ENCODE results near the gene NOXRED1. TPM values are rescaled to one million over a fixed set of nuclear protein-coding genes. Genes with fewer than 3 reads are reported as not detected.
A peak's percentile ranks its signal among the peaks of the same experiment; 100 is the strongest.

NOXRED1 gene
- total and polyA plus RNA-seq, 11 donors: 0.15 to 0.32 (median 0.28) TPM; not detected in 7

DNA sequence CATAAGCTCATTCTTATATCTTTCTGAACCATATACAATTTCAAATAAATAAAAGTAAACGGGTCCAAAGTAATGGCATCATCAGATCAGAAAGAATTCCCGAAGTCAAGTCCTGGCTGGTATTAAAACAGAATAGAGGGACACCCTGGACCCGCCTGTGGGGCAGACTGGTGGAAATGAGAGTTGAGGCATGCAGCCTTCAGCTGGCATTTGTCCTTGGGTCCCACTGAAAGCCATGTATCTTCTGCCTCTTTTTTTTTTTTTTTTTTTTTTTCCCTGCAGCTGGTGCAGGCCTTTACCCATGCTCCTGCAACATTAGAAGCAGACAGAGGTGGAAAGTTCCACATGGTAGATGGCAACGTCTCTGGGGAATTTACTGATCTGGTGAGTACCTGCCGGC, 44.5 kb upstream of the NOXRED1 start:
- 92 to 94% (median 92%) methylated on average over 5 of the region's 5 CpGs for WGBS, 4 donors
- Histone ChIP-seq H3K36me3 (peaks cover 11 to 77% (median 72%) of the 10 kb centered on the region in 9 donors), H3K4me3 (no peak overlapping the region), H3K9me3 (no peaks in the 10 kb centered on the region), H3K4me1 (no peaks in the 10 kb centered on the region), H3K27me3 (no peaks in the 10 kb centered on the region), H3K27ac (no peak overlapping the region)
- TF ChIP-seq, protein P1, sequence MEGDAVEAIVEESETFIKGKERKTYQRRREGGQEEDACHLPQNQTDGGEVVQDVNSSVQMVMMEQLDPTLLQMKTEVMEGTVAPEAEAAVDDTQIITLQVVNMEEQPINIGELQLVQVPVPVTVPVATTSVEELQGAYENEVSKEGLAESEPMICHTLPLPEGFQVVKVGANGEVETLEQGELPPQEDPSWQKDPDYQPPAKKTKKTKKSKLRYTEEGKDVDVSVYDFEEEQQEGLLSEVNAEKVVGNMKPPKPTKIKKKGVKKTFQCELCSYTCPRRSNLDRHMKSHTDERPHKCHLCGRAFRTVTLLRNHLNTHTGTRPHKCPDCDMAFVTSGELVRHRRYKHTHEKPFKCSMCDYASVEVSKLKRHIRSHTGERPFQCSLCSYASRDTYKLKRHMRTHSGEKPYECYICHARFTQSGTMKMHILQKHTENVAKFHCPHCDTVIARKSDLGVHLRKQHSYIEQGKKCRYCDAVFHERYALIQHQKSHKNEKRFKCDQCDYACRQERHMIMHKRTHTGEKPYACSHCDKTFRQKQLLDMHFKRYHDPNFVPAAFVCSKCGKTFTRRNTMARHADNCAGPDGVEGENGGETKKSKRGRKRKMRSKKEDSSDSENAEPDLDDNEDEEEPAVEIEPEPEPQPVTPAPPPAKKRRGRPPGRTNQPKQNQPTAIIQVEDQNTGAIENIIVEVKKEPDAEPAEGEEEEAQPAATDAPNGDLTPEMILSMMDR (IDR thresholded peaks at IDR 0.05): no peak
- no peak for TF ChIP-seq POLR2A (IDR thresholded peaks at IDR 0.05)
- DNase-seq (no peak), ATAC-seq (no peak)
- intact Hi-C loops (cut with DNase I): loop anchor here in 1 of 10 donors (10.0 kb wide), 1 partner anchor 237 kb away; the partner anchor contains the start of genes ALKBH1 and SLIRP

DNA sequence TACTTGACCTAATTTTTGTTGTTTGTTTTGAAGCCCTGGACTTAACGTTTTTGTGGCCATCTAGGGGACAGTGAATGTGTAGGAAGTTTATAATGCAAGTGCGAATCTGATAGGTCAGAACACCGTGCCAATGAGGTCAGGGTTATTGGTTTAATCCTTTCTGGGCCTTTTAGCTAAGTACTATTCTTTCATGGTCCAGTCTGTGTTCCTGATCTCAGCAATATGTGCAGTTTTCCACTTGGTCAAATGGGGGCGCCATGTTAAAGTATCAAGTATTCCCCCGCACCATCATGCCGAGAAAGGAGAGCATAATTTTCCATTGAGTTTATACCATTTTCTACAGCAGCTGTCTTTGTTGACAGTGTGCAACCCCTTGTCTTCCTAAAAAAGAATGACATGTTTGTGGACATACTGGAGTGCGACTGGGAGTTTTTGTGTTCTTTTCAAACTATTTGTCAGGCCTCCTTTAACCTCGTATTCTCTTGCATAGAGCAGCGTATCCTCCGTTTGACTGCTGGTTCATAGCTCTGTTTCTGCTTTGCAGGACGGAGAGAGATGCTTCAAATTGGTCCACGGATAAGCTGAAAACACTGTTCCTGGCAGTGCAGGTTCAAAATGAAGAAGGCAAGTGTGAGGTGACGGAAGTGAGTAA, 35.9 kb upstream of the NOXRED1 start:
- peak overlapping the region in 3 of 12 donors; percentile 91 to 96 (median 94) for H3K27ac ChIP-seq
- peaks cover 0 to 50% (median 47%) of the 10 kb centered on the region in 9 donors for H3K36me3 ChIP-seq
- H3K4me1 ChIP-seq: peaks cover 2 to 30% (median 21%) of the 10 kb centered on the region in 12 donors
- no peak for ATAC-seq
- no peak for TF ChIP-seq POLR2A (IDR thresholded peaks at IDR 0.05)
- TF ChIP-seq, protein P1 (IDR thresholded peaks at IDR 0.05): peak in 11 of 12 donors; percentile 13 to 66 (median 45)
- 36 to 43% (median 41%) methylated on average over 13 of the region's 13 CpGs for WGBS, 4 donors
- no peaks in the 10 kb centered on the region for H3K27me3 ChIP-seq
- intact Hi-C loops (cut with DNase I): loop anchor here in 9 of 10 donors (2.0 to 10.0 kb wide), 10 partner anchors 82 to 248 kb away; partner anchors contain the start of genes SAMD15 (in 5 of the 9), TMED8 (in 5 of the 9), ALKBH1 (in 4 of the 9) and GSTZ1 (in 4 of the 9)
- peak overlapping the region; percentile 70 to 98 (median 92) for H3K4me3 ChIP-seq
- DNase-seq: peak in 3 of 5 donors; percentile 37 to 48 (median 42)
- no peaks in the 10 kb centered on the region for H3K9me3 ChIP-seq

DNA sequence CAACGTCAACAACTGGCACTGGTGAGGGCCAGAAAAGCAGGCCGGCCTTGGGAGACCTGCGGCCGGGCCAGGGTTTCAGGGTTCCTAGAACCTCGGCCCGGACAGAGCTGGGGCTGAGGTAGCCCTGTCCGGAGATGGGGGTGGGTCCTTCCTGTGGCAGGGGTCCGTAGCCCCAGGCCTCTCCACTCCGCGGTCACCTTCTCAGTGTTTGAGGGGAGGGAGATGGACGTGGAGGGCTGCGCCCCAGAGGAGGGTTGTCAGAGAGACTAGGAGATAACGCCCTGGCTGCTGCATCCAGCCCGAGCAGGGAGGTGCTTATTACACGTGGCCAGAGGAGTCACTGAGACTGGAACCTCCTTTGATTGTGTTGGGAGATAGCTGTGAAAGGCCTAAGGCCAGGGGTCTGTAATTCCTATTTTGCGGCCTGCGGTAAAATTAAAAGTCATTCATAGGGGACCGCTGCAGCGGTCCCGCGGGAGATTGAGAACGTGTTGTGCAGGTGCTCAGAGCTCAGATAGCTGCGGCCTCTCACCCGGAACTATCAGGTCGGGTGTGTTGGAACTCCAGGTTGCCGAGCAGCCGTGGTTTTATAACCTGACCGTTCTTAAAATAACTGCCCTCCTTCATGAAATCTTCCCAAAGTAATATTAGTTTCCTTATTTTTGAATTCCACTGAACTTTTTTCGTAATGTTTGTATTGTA, 35.1 kb upstream of the NOXRED1 start:
- WGBS, 4 donors: 1 to 2% (median 1%) methylated on average over 28 to 29 of the region's 29 CpGs
- intact Hi-C loops (cut with DNase I): loop anchor here in 9 of 10 donors (2.0 to 10.0 kb wide), 10 partner anchors 81 to 249 kb away; partner anchors contain the start of genes SAMD15 (in 5 of the 9), TMED8 (in 5 of the 9), ALKBH1 (in 4 of the 9) and GSTZ1 (in 4 of the 9)
- peak in 3 of 4 donors; percentile 24 to 38 (median 37) for ATAC-seq
- no peaks in the 10 kb centered on the region for H3K27me3 ChIP-seq
- H3K4me3 ChIP-seq: peak overlapping the region; percentile 70 to 98 (median 92)
- peak overlapping the region; percentile 87 to 97 (median 95) for H3K27ac ChIP-seq
- H3K9me3 ChIP-seq: no peaks in the 10 kb centered on the region
- DNase-seq: peak in 4 of 5 donors; percentile 24 to 63 (median 44)
- TF ChIP-seq, protein P1 (IDR thresholded peaks at IDR 0.05): no peak
- no peak for TF ChIP-seq POLR2A (IDR thresholded peaks at IDR 0.05)
- peaks cover 2 to 30% (median 21%) of the 10 kb centered on the region in 12 donors for H3K4me1 ChIP-seq
- H3K36me3 ChIP-seq: peaks cover 0 to 47% (median 40%) of the 10 kb centered on the region in 9 donors

Data from heart left ventricle (tissue), 16 donors.